Medulla oblongata (tissue), 1 donor: ENCODE measurements around the gene ARMC8.

Experiments
- DNase-seq: peaks from one replicate; pipeline ENCODE4 v3.0.0-alpha.2; 2015; ENCODE audit errors: extremely low spot score

ARMC8 gene

GRCh38 chr3:138197524-138197923 is 10.4 kb downstream of the ARMC8 start:
- no peak for DNase-seq

- DNase-seq = no peak
These were observed 12.8 kb downstream of the ARMC8 start for GRCh38 chr3:138199851-138200250.

- no peak for DNase-seq
These were observed 13.3 kb downstream of the ARMC8 start for GRCh38 chr3:138200424-138200823.

- no peak for DNase-seq
These were observed 16.0 kb downstream of the ARMC8 start for GRCh38 chr3:138202945-138203701.

GRCh38 chr3:138203938-138204337 is 16.8 kb downstream of the ARMC8 start:
- DNase-seq = no peak

- DNase-seq = no peak
These were observed 18.4 kb downstream of the ARMC8 start for GRCh38 chr3:138205527-138205926.

GRCh38 chr3:138206196-138206595 is 19.1 kb downstream of the ARMC8 start:
- no peak for DNase-seq

GRCh38 chr3:138210528-138210927 is 23.4 kb downstream of the ARMC8 start:
- DNase-seq = no peak

- DNase-seq = no peak
These were observed 26.4 kb downstream of the ARMC8 start for GRCh38 chr3:138213398-138214085.

GRCh38 chr3:138219255-138219654 is 32.2 kb downstream of the ARMC8 start:
- DNase-seq = no peak

GRCh38 chr3:138220242-138220641 is 33.1 kb downstream of the ARMC8 start:
- DNase-seq = no peak

GRCh38 chr3:138220788-138221187 is 33.7 kb downstream of the ARMC8 start:
- no peak for DNase-seq

- DNase-seq = no peak
These were observed 35.2 kb downstream of the ARMC8 start for GRCh38 chr3:138222131-138222941.

GRCh38 chr3:138222942-138223287 is 35.8 kb downstream of the ARMC8 start:
- no peak for DNase-seq

GRCh38 chr3:138227650-138228049 is 40.5 kb downstream of the ARMC8 start:
- DNase-seq = no peak

GRCh38 chr3:138230525-138230924 is 43.4 kb downstream of the ARMC8 start:
- no peak for DNase-seq

- DNase-seq = no peak
These were observed 45.7 kb downstream of the ARMC8 start for GRCh38 chr3:138232705-138233364.

- no peak for DNase-seq
These were observed 47.5 kb downstream of the ARMC8 start for GRCh38 chr3:138234401-138235179.

GRCh38 chr3:138238711-138239110 is 51.6 kb downstream of the ARMC8 start:
- no peak for DNase-seq

GRCh38 chr3:138241061-138241460 is 54.0 kb downstream of the ARMC8 start:
- DNase-seq = no peak

- no peak for DNase-seq
These were observed 54.6 kb downstream of the ARMC8 start for GRCh38 chr3:138241676-138242075.
